Pons (tissue), 1 donor: ENCODE results near the gene USP49.

Source experiments
- DNase-seq: peaks from one replicate; pipeline ENCODE4 v3.0.0-alpha.2; 2016; ENCODE audit warnings: low spot score

The USP49 gene

GRCh38 chr6:41874741-41875140 lies 20.4 kb downstream of the USP49 start:
- DNase-seq = no peak

GRCh38 chr6:41872147-41872546 lies 23.0 kb downstream of the USP49 start:
- no peak for DNase-seq

GRCh38 chr6:41871691-41872090 lies 23.5 kb downstream of the USP49 start:
- DNase-seq = no peak

GRCh38 chr6:41859356-41859755 lies 35.8 kb downstream of the USP49 start:
- no peak for DNase-seq

- DNase-seq = no peak
These were observed 36.5 kb downstream of the USP49 start for GRCh38 chr6:41858703-41859102.

GRCh38 chr6:41850861-41851260 lies 44.3 kb downstream of the USP49 start:
- DNase-seq = no peak

GRCh38 chr6:41846666-41847237 lies 48.4 kb downstream of the USP49 start:
- peak; percentile 70 for DNase-seq

GRCh38 chr6:41843178-41843577 lies 52.0 kb downstream of the USP49 start:
- no peak for DNase-seq

- no peak for DNase-seq
These were observed 54.8 kb downstream of the USP49 start for GRCh38 chr6:41840326-41840725.

- DNase-seq = no peak
These were observed 58.5 kb downstream of the USP49 start for GRCh38 chr6:41836660-41837052.

GRCh38 chr6:41836022-41836659 lies 59.0 kb downstream of the USP49 start:
- no peak for DNase-seq

- DNase-seq = no peak
These were observed 62.9 kb downstream of the USP49 start for GRCh38 chr6:41832263-41832662.

GRCh38 chr6:41826343-41827022 lies 68.7 kb downstream of the USP49 start:
- DNase-seq = no peak

- no peak for DNase-seq
These were observed 70.3 kb downstream of the USP49 start for GRCh38 chr6:41824571-41825569.

GRCh38 chr6:41823178-41823577 lies 72.0 kb downstream of the USP49 start:
- no peak for DNase-seq

- no peak for DNase-seq
These were observed 73.2 kb downstream of the USP49 start for GRCh38 chr6:41822021-41822420.

- DNase-seq = no peak
These were observed 73.9 kb downstream of the USP49 start for GRCh38 chr6:41821266-41821665.

- no peak for DNase-seq
These were observed 76.7 kb downstream of the USP49 start for GRCh38 chr6:41818271-41819054.

- no peak for DNase-seq
These were observed 79.6 kb downstream of the USP49 start for GRCh38 chr6:41815587-41815986.

- DNase-seq = no peak
These were observed 80.5 kb downstream of the USP49 start for GRCh38 chr6:41814629-41815028.

GRCh38 chr6:41813956-41814355 lies 81.2 kb downstream of the USP49 start:
- DNase-seq = no peak

GRCh38 chr6:41813469-41813868 lies 81.7 kb downstream of the USP49 start:
- DNase-seq = no peak
